Karpas-422 (cell line): Measurements from ENCODE around the gene ROBO2. TPM values are rescaled to one million over a fixed set of nuclear protein-coding genes. Genes with fewer than 3 reads are reported as not detected.
A peak's percentile ranks its signal among the peaks of the same experiment; 100 is the strongest.

Experiments
- DNase-seq: peaks from one replicate; pipeline ENCODE4 v3.0.0-alpha.2; 2015
- H2AFZ ChIP-seq: fragments of 200-600 bp; sonication (generic); 2 replicates; pipeline ENCODE4 v1.6.1; 2014; ENCODE audit warnings: antibody characterized with exemption, low read length, mixed read lengths
- H3K27ac ChIP-seq: fragments of 200-600 bp; sonication (generic); 2 replicates; pipeline ENCODE4 v1.5.1; 2014; ENCODE audit warnings: mild to moderate bottlenecking, low read length, moderate library complexity
- H3K27me3 ChIP-seq: fragments of 200-600 bp; sonication (generic); 2 replicates; pipeline ENCODE4 v1.6.1; 2014; ENCODE audit warnings: low read length, mixed read lengths
- H3K36me3 ChIP-seq: fragments of 200-600 bp; sonication (generic); 2 replicates; pipeline ENCODE4 v1.6.1; 2014; ENCODE audit warnings: low read length, mixed read lengths; ENCODE audit not compliant: insufficient read depth
- H3K4me1 ChIP-seq: fragments of 200-600 bp; sonication (generic); 2 replicates; pipeline ENCODE4 v1.6.1; 2014; ENCODE audit warnings: mild to moderate bottlenecking, low read length, mixed read lengths
- H3K4me2 ChIP-seq: fragments of 200-600 bp; sonication (generic); 2 replicates; pipeline ENCODE4 v1.6.1; 2014; ENCODE audit warnings: low read length, low read depth, mild to moderate bottlenecking; ENCODE audit not compliant: poor library complexity, severe bottlenecking
- H3K4me3 ChIP-seq: fragments of 200-600 bp; sonication (generic); 2 replicates; pipeline ENCODE4 v1.5.1; 2014; ENCODE audit warnings: mild to moderate bottlenecking, antibody characterized with exemption, low read length, mixed read lengths
- H3K79me2 ChIP-seq: fragments of 200-600 bp; sonication (generic); 2 replicates; pipeline ENCODE4 v1.6.1; 2014; ENCODE audit warnings: mild to moderate bottlenecking, low read length, mixed read lengths
- H3K9ac ChIP-seq: fragments of 200-600 bp; sonication (generic); 2 replicates; pipeline ENCODE4 v1.6.0; 2014; ENCODE audit warnings: low read length
- H3K9me2 ChIP-seq: fragments of 200-600 bp; sonication (generic), shearing (Covaris generic); replicated peaks from 2 replicates; pipeline ENCODE4 v1.6.0; 2014; ENCODE audit warnings: mild to moderate bottlenecking, low read length, moderate library complexity; ENCODE audit not compliant: insufficient read depth
- H3K9me3 ChIP-seq: fragments of 300-700, 200-600 bp; sonication (generic); 2 replicates; pipeline ENCODE4 v1.6.1; 2014; ENCODE audit warnings: low read length, mixed read lengths
- H4K20me1 ChIP-seq: fragments of 200-600 bp; sonication (generic); 2 replicates; pipeline ENCODE4 v1.6.1; 2014; ENCODE audit warnings: mild to moderate bottlenecking, antibody characterized with exemption, low read length, low read depth; ENCODE audit not compliant: insufficient read depth
- total RNA-seq: library from RNA; depleted of rRNA; stranded (reverse); fragments of >200 nt; shearing (Covaris generic); gene quantifications from 2 replicates; pipeline ENCODE4 v1.2.3, GENCODE V29; 2014; ENCODE audit warnings: low replicate concordance

The ROBO2 gene
- total RNA-seq, 1 experiment from 2014 or later, result 262 TPM

DNA sequence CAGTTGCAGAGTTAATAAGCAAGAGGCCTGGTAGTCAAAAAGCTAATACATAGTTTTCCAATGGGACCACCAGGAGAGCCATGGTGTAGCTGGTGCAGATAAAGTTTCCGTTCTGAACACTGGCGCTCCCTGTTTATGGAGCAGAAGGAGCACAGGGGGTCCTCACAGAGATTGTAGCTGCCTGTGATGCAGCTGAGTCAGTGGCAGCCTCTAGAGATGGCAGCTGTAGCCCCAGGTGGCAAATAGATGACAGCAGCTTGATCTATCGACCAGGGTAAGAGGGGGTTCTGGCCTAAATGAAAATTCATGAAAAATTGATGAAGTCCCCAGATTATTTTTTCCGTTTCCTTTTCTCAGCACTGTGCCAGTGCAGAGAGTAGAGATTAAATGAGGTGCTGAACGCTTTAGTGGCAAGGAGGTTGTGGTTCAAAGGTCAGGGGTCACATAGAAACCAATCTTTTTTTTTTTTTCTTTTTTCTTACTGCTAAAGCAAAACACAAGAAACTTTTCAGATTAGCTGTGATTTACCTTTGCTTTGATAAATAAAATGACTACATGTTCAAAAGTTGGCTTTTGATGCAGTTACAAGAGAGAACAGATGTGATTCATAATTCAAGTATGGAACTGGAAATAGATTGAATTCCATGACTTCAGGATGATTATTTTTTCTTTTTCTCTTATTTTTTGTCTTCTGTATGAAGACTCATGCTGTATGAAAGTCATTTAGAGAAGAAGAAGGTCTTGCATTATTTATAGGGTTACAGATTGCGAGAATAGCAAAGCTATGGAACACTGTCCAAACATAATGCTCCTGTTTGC, 63.3 kb downstream of the ROBO2 start:
- H3K9me3 ChIP-seq, result no peaks in the 10 kb centered on the region
- no peak overlapping the region for H3K9ac ChIP-seq
- H3K4me2 ChIP-seq, result no peak overlapping the region
- no peaks in the 10 kb centered on the region for H4K20me1 ChIP-seq
- no peaks in the 10 kb centered on the region for H3K27me3 ChIP-seq
- H3K4me1 ChIP-seq, result peaks cover 10% of the 10 kb centered on the region
- H3K27ac ChIP-seq, result no peak overlapping the region
- no peaks in the 10 kb centered on the region for H3K79me2 ChIP-seq
- H3K36me3 ChIP-seq, result no peaks in the 10 kb centered on the region
- no peak overlapping the region for H2AFZ ChIP-seq
- no peak for DNase-seq
- H3K9me2 ChIP-seq, result no peaks in the 10 kb centered on the region
- H3K4me3 ChIP-seq, result no peak overlapping the region

DNA sequence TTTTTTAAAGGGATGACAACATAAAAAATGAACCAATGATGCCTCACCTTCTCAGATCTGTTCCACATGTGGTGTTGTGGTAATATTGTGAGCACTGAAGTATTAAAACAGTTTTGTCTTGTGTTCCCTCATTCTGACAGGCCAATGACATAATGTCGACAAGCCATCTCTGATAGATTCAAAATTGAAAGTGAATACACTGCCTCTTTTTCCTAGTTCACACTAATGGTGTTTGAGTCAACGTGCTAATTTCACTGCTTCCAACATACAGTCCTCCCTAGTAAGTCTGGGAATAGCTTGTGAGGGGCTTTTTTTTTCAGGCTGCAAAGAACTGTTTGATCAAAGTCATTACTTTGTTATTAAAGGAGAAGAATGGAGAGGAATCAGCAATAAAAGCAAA, 82.8 kb downstream of the ROBO2 start:
- no peaks in the 10 kb centered on the region for H3K36me3 ChIP-seq
- no peaks in the 10 kb centered on the region for H3K9me3 ChIP-seq
- no peak overlapping the region for H2AFZ ChIP-seq
- no peaks in the 10 kb centered on the region for H3K79me2 ChIP-seq
- no peak overlapping the region for H3K27ac ChIP-seq
- no peaks in the 10 kb centered on the region for H3K9me2 ChIP-seq
- DNase-seq, result no peak
- no peaks in the 10 kb centered on the region for H4K20me1 ChIP-seq
- H3K4me3 ChIP-seq, result no peak overlapping the region
- no peaks in the 10 kb centered on the region for H3K4me1 ChIP-seq
- H3K27me3 ChIP-seq, result no peaks in the 10 kb centered on the region
- H3K9ac ChIP-seq, result no peak overlapping the region
- H3K4me2 ChIP-seq, result no peak overlapping the region

- no peaks in the 10 kb centered on the region for H3K79me2 ChIP-seq
- no peak for DNase-seq
- no peaks in the 10 kb centered on the region for H3K9me2 ChIP-seq
- no peaks in the 10 kb centered on the region for H3K27me3 ChIP-seq
- H3K4me2 ChIP-seq, result no peak overlapping the region
- H2AFZ ChIP-seq, result 0 out of 2 replicates have a peak overlapping the region, but pooled peaks have one; percentile 50
- no peak overlapping the region for H3K27ac ChIP-seq
- no peaks in the 10 kb centered on the region for H3K4me1 ChIP-seq
- H3K9me3 ChIP-seq, result no peaks in the 10 kb centered on the region
- H3K9ac ChIP-seq, result no peak overlapping the region
- H4K20me1 ChIP-seq, result no peaks in the 10 kb centered on the region
- no peak overlapping the region for H3K4me3 ChIP-seq
- H3K36me3 ChIP-seq, result no peaks in the 10 kb centered on the region
Measured at GRCh38 chr3:77125966-77126365, 86.1 kb downstream of the ROBO2 start.

GRCh38 chr3:77134769-77135168, 94.9 kb downstream of the ROBO2 start:
- H2AFZ ChIP-seq, result 0 out of 2 replicates have a peak overlapping the region, but pooled peaks have one; percentile 36
- no peak overlapping the region for H3K9ac ChIP-seq
- H3K4me3 ChIP-seq, result no peak overlapping the region
- H3K79me2 ChIP-seq, result no peaks in the 10 kb centered on the region
- no peak overlapping the region for H3K27ac ChIP-seq
- no peak for DNase-seq
- no peaks in the 10 kb centered on the region for H4K20me1 ChIP-seq
- no peaks in the 10 kb centered on the region for H3K36me3 ChIP-seq
- H3K9me3 ChIP-seq, result no peaks in the 10 kb centered on the region
- H3K4me2 ChIP-seq, result no peak overlapping the region
- no peaks in the 10 kb centered on the region for H3K9me2 ChIP-seq
- no peaks in the 10 kb centered on the region for H3K27me3 ChIP-seq
- 0 out of 2 replicates have a peak, but pooled peaks cover 4% of the 10 kb centered on the region for H3K4me1 ChIP-seq

DNA sequence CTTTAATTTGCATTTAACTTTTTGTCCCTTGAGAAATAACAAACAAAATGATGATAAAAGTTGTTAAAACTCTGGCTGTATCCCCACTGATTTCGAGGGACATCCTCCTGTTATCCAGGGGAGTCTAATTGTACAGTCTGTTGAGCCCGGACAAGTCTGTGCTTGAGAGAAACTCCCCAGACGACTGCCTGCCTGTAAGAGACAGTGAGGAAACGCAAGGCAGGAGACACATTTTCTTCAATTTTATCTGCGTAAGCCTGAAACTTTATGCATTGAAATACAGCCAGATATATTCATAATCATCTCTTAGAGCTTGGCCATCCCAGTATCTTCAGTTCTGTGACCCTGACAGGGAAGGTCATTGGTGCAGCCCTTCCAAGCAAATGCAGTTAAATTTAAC, 97.7 kb downstream of the ROBO2 start:
- Histone ChIP-seq H3K4me2 (peak overlapping the region; percentile 6), H3K4me1 (0 out of 2 replicates have a peak, but pooled peaks cover 4% of the 10 kb centered on the region), H3K9ac (no peak overlapping the region), H3K9me2 (no peaks in the 10 kb centered on the region), H3K79me2 (no peaks in the 10 kb centered on the region), H3K4me3 (no peak overlapping the region), H2AFZ (no peak overlapping the region), H3K27ac (no peak overlapping the region), H3K9me3 (no peaks in the 10 kb centered on the region), H3K27me3 (no peaks in the 10 kb centered on the region), H3K36me3 (no peaks in the 10 kb centered on the region), H4K20me1 (no peaks in the 10 kb centered on the region)
- no peak for DNase-seq

- no peaks in the 10 kb centered on the region for H3K27me3 ChIP-seq
- H3K36me3 ChIP-seq, result no peaks in the 10 kb centered on the region
- H3K4me2 ChIP-seq, result no peak overlapping the region
- DNase-seq, result no peak
- no peaks in the 10 kb centered on the region for H3K9me2 ChIP-seq
- H3K4me1 ChIP-seq, result 0 out of 2 replicates have a peak, but pooled peaks cover 4% of the 10 kb centered on the region
- no peaks in the 10 kb centered on the region for H4K20me1 ChIP-seq
- no peaks in the 10 kb centered on the region for H3K9me3 ChIP-seq
- no peak overlapping the region for H3K27ac ChIP-seq
- H3K79me2 ChIP-seq, result no peaks in the 10 kb centered on the region
- H3K4me3 ChIP-seq, result no peak overlapping the region
- no peak overlapping the region for H3K9ac ChIP-seq
- H2AFZ ChIP-seq, result no peak overlapping the region
Measured at GRCh38 chr3:77139624-77140023, 99.7 kb downstream of the ROBO2 start.

DNA sequence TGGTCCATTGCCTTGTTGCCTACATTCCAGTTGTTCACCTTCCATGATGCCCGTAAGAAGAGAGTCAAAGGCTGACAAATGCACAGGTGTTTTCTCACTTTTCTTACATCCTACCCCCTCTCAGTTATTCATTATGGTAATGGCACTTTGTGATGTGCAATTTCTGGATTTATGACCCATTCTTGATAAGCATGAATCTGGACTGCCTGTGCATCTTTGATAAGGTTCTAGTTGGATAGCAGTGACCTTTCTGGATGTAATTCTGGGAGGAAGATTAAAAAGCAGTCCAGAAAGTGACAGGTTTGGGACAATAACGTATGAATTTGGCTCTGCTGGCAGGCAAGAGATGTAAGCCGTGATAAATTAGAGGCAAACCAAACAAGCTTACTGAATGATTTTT, 101.5 kb downstream of the ROBO2 start:
- no peaks in the 10 kb centered on the region for H3K79me2 ChIP-seq
- no peak overlapping the region for H3K9ac ChIP-seq
- H3K27ac ChIP-seq, result no peak overlapping the region
- no peaks in the 10 kb centered on the region for H3K27me3 ChIP-seq
- no peaks in the 10 kb centered on the region for H4K20me1 ChIP-seq
- no peak overlapping the region for H2AFZ ChIP-seq
- no peak overlapping the region for H3K4me2 ChIP-seq
- no peaks in the 10 kb centered on the region for H3K9me3 ChIP-seq
- no peaks in the 10 kb centered on the region for H3K9me2 ChIP-seq
- H3K4me3 ChIP-seq, result no peak overlapping the region
- peaks cover 11% of the 10 kb centered on the region for H3K4me1 ChIP-seq
- DNase-seq, result no peak
- H3K36me3 ChIP-seq, result no peaks in the 10 kb centered on the region

- no peaks in the 10 kb centered on the region for H3K36me3 ChIP-seq
- no peaks in the 10 kb centered on the region for H4K20me1 ChIP-seq
- H3K4me1 ChIP-seq, result peaks cover 17% of the 10 kb centered on the region
- H3K9ac ChIP-seq, result no peak overlapping the region
- H3K27me3 ChIP-seq, result no peaks in the 10 kb centered on the region
- DNase-seq, result no peak
- no peak overlapping the region for H3K4me3 ChIP-seq
- H3K9me2 ChIP-seq, result no peaks in the 10 kb centered on the region
- no peaks in the 10 kb centered on the region for H3K9me3 ChIP-seq
- no peaks in the 10 kb centered on the region for H3K79me2 ChIP-seq
- no peak overlapping the region for H3K27ac ChIP-seq
- no peak overlapping the region for H2AFZ ChIP-seq
- no peak overlapping the region for H3K4me2 ChIP-seq
Measured at GRCh38 chr3:77142578-77142977, 102.7 kb downstream of the ROBO2 start.
